GM12878 (cell line): Measurements from ENCODE around the gene KCTD2.

Experiments used
- BCL11A ChIP-seq: IDR thresholded peaks from 2 replicates; pipeline ENCODE4 v1.6.1; 2011; ENCODE audit warnings: low read depth, low read length
- CTCF ChIP-seq, 3 experiments: IDR thresholded peaks in 2 of 3; conservative IDR thresholded peaks in 1 of 3; 2 replicates each; pipeline ENCODE4 v1.5.1; 2011; ENCODE audit warnings: low read depth in 3 of 3, low read length in 3 of 3, mild to moderate bottlenecking in 3 of 3, control low read depth in 2 of 3, moderate library complexity in 2 of 3, inconsistent platforms in 1 of 3, mixed read lengths in 1 of 3; ENCODE audit not compliant: control insufficient read depth in 2 of 3, insufficient read depth in 1 of 3; ENCODE audit errors: extremely low read depth in 1 of 3
- ETV6 ChIP-seq, 2 experiments: fragments of 450-650 bp in 1 of 2; IDR thresholded peaks in 1 of 2; conservative IDR thresholded peaks in 1 of 2; 2 replicates each; pipeline ENCODE4 v1.6.1; 2014; ENCODE audit warnings: antibody characterized with exemption in 1 of 2, borderline replicate concordance in 1 of 2, low read depth in 1 of 2, mild to moderate bottlenecking in 1 of 2, moderate library complexity in 1 of 2
- EZH2 ChIP-seq: IDR thresholded peaks from 2 replicates; pipeline ENCODE4 v1.6.1; 2012; ENCODE audit warnings: low read depth, mild to moderate bottlenecking, control low read depth, inconsistent platforms, low read length, borderline replicate concordance; ENCODE audit not compliant: control insufficient read depth
- FOS ChIP-seq: IDR thresholded peaks from 3 replicates; pipeline ENCODE4 v1.6.1; 2011; ENCODE audit warnings: borderline replicate concordance; ENCODE audit not compliant: insufficient read length; ENCODE audit errors: extremely low read depth
- GABPA ChIP-seq: IDR thresholded peaks from 2 replicates; pipeline ENCODE4 v1.6.1; 2014; ENCODE audit warnings: antibody characterized with exemption, low read depth, mild to moderate bottlenecking, inconsistent platforms
- POLR2A ChIP-seq: IDR thresholded peaks from 2 replicates; pipeline ENCODE4 v1.6.1; 2011; ENCODE audit warnings: low read depth, mild to moderate bottlenecking, low read length
- SIN3A ChIP-seq: IDR thresholded peaks from 2 replicates; pipeline ENCODE4 v1.6.1; 2012; ENCODE audit warnings: low read depth, low read length, improper control_type of control experiment
- SRF ChIP-seq, 2 experiments: IDR thresholded peaks; 2 replicates each; pipeline ENCODE4 v1.6.1; 2011; ENCODE audit warnings: low read depth in 2 of 2, low read length in 2 of 2, mild to moderate bottlenecking in 1 of 2, moderate library complexity in 1 of 2
- TF ChIP-seq, protein P1 (sequence below): fragments of 450-650 bp; IDR thresholded peaks from 2 replicates; pipeline ENCODE4 v1.6.1; 2017; ENCODE audit warnings: mild to moderate bottlenecking, moderate library complexity
- TF ChIP-seq, protein P2 (sequence below): IDR thresholded peaks from 2 replicates; pipeline ENCODE4 v1.6.1; 2012; ENCODE audit warnings: low read depth, low read length, improper control_type of control experiment
- TF ChIP-seq, protein P3 (sequence below): IDR thresholded peaks from 2 replicates; pipeline ENCODE4 v1.6.1; 2011; ENCODE audit warnings: low read depth, mild to moderate bottlenecking, low read length, moderate library complexity, borderline replicate concordance; ENCODE audit errors: extremely low read depth
- TF ChIP-seq, protein P4 (sequence below): fragments of 450-650 bp; IDR thresholded peaks from 2 replicates; pipeline ENCODE4 v1.6.1; 2017; ENCODE audit warnings: mild to moderate bottlenecking

DNA sequence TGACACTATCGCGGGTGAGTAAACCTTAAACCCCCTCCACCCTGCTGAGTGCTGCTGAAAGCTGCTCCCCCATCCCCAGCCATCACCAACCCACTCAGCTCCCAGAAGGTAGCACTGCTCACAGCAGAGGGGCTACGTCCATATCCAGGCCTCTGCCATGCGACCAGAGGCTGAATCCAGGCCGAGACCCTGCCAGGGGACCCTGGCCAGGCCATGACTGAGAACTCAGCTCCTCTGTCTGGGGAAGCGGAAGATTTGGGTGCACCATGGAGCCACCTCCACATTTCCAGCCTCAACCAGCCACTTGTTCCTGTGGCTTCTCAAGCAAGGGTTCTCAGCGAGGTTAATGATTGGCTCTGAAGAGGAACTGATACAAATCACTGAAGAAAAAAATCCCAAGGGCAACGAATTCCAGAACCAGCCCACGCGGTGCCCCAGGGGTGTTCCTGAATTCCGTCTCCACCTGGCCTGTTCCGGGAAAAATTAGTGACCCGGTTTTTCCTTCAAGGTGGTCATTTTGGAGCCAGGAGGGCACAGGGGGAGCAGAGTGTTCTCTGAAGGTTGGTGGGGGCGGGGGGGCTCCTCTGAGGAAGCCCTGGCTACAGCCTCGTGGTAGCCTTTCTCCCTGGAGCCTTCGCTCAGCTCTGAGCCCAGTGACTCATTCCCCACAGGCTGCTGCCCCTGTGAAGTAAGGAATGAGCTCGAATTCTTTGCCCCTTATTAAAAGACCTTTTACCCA, 31.4 kb downstream of the KCTD2 start:
- TF ChIP-seq CTCF (IDR thresholded peaks at IDR 0.05 in 2 of 3, conservative IDR thresholded peaks at IDR 0.05 in 1 of 3; ENCODE audit: control insufficient read depth in 2 of 3, extremely low read depth in 1 of 3, insufficient read depth in 1 of 3, low read depth in 3 of 3, low read length in 3 of 3) (no peak), GABPA (no peak), SIN3A (no peak), EZH2 (no peak), ETV6 (conservative IDR thresholded peaks at IDR 0.05 in 1 of 2, IDR thresholded peaks at IDR 0.05 in 1 of 2; ENCODE audit: borderline replicate concordance in 1 of 2, low read depth in 1 of 2) (no peak), BCL11A (0 out of 2 replicates have a peak, but pooled peaks have one; percentile 12), POLR2A (no peak), FOS (no peak), SRF (IDR thresholded peaks at IDR 0.05; ENCODE audit: low read depth in 2 of 2, low read length in 2 of 2) (no peak)
- TF ChIP-seq, protein P1, sequence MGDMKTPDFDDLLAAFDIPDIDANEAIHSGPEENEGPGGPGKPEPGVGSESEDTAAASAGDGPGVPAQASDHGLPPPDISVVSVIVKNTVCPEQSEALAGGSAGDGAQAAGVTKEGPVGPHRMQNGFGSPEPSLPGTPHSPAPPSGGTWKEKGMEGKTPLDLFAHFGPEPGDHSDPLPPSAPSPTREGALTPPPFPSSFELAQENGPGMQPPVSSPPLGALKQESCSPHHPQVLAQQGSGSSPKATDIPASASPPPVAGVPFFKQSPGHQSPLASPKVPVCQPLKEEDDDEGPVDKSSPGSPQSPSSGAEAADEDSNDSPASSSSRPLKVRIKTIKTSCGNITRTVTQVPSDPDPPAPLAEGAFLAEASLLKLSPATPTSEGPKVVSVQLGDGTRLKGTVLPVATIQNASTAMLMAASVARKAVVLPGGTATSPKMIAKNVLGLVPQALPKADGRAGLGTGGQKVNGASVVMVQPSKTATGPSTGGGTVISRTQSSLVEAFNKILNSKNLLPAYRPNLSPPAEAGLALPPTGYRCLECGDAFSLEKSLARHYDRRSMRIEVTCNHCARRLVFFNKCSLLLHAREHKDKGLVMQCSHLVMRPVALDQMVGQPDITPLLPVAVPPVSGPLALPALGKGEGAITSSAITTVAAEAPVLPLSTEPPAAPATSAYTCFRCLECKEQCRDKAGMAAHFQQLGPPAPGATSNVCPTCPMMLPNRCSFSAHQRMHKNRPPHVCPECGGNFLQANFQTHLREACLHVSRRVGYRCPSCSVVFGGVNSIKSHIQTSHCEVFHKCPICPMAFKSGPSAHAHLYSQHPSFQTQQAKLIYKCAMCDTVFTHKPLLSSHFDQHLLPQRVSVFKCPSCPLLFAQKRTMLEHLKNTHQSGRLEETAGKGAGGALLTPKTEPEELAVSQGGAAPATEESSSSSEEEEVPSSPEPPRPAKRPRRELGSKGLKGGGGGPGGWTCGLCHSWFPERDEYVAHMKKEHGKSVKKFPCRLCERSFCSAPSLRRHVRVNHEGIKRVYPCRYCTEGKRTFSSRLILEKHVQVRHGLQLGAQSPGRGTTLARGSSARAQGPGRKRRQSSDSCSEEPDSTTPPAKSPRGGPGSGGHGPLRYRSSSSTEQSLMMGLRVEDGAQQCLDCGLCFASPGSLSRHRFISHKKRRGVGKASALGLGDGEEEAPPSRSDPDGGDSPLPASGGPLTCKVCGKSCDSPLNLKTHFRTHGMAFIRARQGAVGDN, result peak; percentile 20; the same call in 1 of the 2 replicates
- TF ChIP-seq, protein P2, sequence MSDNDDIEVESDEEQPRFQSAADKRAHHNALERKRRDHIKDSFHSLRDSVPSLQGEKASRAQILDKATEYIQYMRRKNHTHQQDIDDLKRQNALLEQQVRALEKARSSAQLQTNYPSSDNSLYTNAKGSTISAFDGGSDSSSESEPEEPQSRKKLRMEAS, result no peak
- TF ChIP-seq, protein P3, sequence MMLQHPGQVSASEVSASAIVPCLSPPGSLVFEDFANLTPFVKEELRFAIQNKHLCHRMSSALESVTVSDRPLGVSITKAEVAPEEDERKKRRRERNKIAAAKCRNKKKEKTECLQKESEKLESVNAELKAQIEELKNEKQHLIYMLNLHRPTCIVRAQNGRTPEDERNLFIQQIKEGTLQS, result no peak
- TF ChIP-seq, protein P4, sequence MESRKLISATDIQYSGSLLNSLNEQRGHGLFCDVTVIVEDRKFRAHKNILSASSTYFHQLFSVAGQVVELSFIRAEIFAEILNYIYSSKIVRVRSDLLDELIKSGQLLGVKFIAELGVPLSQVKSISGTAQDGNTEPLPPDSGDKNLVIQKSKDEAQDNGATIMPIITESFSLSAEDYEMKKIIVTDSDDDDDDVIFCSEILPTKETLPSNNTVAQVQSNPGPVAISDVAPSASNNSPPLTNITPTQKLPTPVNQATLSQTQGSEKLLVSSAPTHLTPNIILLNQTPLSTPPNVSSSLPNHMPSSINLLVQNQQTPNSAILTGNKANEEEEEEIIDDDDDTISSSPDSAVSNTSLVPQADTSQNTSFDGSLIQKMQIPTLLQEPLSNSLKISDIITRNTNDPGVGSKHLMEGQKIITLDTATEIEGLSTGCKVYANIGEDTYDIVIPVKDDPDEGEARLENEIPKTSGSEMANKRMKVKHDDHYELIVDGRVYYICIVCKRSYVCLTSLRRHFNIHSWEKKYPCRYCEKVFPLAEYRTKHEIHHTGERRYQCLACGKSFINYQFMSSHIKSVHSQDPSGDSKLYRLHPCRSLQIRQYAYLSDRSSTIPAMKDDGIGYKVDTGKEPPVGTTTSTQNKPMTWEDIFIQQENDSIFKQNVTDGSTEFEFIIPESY, result no peak
